Thyroid gland (tissue), 4 donors: Measurements from ENCODE around the gene AHNAK2.

Experiments
- POLR2A ChIP-seq, 2 donors: fragments of 450-650 bp; IDR thresholded peaks; one replicate each; pipeline ENCODE4 v1.6.1; 2017; ENCODE audit warnings: antibody characterized with exemption in 2 of 2, mild to moderate bottlenecking in 2 of 2, moderate library complexity in 1 of 2
- TF ChIP-seq, protein P1 (sequence below), 6 experiments: fragments of 200-600 bp in 3 of 6; fragments of 450-650 bp in 3 of 6; sonication (generic) in 3 of 6; IDR thresholded peaks; one replicate each; pipeline ENCODE4 v1.5.1; 2016 to 2019; ENCODE audit warnings: antibody characterized with exemption in 6 of 6, mild to moderate bottlenecking in 2 of 6, inconsistent platforms in 1 of 6, moderate library complexity in 1 of 6

DNA sequence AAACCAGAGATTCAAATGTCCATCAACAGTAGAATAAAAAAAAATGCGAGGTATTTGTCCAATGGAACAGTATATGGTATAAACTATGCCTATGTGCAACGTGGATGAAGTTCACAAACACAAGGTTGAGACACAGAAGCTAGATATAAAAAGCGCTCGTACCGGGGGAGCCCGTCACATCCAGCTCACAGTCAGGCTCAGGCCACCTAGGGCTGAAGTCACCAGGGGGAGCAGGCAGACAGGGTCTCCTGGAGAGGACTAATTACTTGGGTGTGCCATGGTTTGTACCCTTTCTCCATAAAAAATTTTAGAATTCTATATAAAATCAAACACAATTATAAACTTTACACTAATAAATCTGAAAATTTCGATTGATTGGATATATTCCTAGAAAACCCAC, 13.6 kb downstream of the AHNAK2 start:
- TF ChIP-seq, protein P1, sequence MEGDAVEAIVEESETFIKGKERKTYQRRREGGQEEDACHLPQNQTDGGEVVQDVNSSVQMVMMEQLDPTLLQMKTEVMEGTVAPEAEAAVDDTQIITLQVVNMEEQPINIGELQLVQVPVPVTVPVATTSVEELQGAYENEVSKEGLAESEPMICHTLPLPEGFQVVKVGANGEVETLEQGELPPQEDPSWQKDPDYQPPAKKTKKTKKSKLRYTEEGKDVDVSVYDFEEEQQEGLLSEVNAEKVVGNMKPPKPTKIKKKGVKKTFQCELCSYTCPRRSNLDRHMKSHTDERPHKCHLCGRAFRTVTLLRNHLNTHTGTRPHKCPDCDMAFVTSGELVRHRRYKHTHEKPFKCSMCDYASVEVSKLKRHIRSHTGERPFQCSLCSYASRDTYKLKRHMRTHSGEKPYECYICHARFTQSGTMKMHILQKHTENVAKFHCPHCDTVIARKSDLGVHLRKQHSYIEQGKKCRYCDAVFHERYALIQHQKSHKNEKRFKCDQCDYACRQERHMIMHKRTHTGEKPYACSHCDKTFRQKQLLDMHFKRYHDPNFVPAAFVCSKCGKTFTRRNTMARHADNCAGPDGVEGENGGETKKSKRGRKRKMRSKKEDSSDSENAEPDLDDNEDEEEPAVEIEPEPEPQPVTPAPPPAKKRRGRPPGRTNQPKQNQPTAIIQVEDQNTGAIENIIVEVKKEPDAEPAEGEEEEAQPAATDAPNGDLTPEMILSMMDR (IDR thresholded peaks at IDR 0.05): no peak
- TF ChIP-seq POLR2A (IDR thresholded peaks at IDR 0.05): no peak
